Mammary epithelial cell (primary cell): ENCODE data around the gene PHPT1.
"Not testable (repeated sequence)": the region's sequence is repeated elsewhere in the genome, so short reads cannot be mapped to it uniquely, and the experiment has no call there.

Experiments
- EZH2 ChIP-seq: IDR thresholded peaks from 2 replicates; pipeline ENCODE4 v1.6.1; 2012; ENCODE audit warnings: low read length, inconsistent platforms, borderline replicate concordance
- TF ChIP-seq, protein P1 (sequence below), 2 donors: IDR thresholded peaks in 1 of 2; conservative IDR thresholded peaks in 1 of 2; 2 replicates each; pipeline ENCODE4 v1.5.1; 2011 to 2012; ENCODE audit warnings: inconsistent platforms in 2 of 2, low read length in 2 of 2, mild to moderate bottlenecking in 2 of 2, control low read depth in 1 of 2, low read depth in 1 of 2; ENCODE audit not compliant: insufficient read depth in 1 of 2; ENCODE audit errors: extremely low read depth in 1 of 2

DNA sequence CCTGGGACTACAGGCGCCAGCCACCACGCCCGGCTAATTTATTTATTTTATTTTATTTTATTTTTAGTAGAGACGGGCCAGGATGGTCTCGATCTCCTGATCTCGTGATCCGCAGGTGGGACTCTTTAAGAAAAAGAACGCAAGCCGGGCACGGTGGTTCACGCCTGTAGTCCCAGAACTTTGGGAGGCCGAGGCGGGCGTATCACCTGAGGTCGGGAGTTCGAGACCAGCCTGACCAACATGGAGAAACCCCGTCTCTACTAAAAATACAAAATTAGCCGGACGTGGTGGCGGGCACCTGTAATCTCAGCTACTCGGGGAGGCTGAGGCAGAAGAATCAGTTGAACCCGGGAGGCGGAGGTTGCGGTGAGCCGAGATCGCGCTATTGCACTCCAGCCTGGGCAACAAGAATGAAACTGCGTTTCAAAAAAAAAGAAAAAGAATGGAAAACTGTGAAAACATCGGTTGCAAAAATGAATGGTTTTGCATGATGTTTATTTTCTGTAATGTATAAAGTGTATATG, 17.8 kb downstream of the PHPT1 start:
- TF ChIP-seq, protein P1, sequence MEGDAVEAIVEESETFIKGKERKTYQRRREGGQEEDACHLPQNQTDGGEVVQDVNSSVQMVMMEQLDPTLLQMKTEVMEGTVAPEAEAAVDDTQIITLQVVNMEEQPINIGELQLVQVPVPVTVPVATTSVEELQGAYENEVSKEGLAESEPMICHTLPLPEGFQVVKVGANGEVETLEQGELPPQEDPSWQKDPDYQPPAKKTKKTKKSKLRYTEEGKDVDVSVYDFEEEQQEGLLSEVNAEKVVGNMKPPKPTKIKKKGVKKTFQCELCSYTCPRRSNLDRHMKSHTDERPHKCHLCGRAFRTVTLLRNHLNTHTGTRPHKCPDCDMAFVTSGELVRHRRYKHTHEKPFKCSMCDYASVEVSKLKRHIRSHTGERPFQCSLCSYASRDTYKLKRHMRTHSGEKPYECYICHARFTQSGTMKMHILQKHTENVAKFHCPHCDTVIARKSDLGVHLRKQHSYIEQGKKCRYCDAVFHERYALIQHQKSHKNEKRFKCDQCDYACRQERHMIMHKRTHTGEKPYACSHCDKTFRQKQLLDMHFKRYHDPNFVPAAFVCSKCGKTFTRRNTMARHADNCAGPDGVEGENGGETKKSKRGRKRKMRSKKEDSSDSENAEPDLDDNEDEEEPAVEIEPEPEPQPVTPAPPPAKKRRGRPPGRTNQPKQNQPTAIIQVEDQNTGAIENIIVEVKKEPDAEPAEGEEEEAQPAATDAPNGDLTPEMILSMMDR (conservative IDR thresholded peaks at IDR 0.05 in 1 of 2, IDR thresholded peaks at IDR 0.05 in 1 of 2; ENCODE audit: extremely low read depth in 1 of 2, insufficient read depth in 1 of 2, low read depth in 1 of 2, low read length in 2 of 2): not testable (repeated sequence)
- not testable (repeated sequence) for TF ChIP-seq EZH2
